ENCODE data around the gene TXNRD3. TPM values are rescaled to one million over a fixed set of nuclear protein-coding genes. Genes with fewer than 3 reads are reported as not detected.

The TXNRD3 gene
- total and polyA plus RNA-seq, 2 experiments from 2014 or later, result 8.7 to 11.7 TPM

DNA sequence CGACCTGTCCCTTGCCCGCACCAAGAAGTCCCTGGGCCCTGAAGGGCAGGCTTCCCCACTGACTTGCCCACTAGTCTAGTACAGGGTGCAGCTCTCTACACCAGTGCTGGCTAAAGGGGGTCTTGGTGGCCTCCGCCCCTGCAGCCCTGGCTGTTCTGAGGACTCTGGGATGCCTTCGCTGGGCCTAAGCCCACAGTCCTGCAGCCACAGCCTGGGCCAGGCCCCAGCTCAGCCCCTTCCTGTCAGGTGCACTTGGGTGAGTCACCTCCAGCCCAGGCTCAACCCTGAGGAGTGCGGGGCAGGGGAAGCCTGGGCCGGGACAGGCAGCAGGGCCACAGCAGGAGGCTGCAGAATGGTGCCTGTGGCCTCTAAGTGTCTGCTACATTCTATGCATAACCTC lies 97.2 kb downstream of the TXNRD3 start:
- no peak for DNase-seq (ENCODE audit: low read depth in 1 of 2, low spot score in 1 of 2)
- no peaks in the 10 kb centered on the region for H3K27me3 ChIP-seq
- H3K4me3 ChIP-seq, result no peak overlapping the region
- no peak overlapping the region for H3K27ac ChIP-seq
- H3K4me1 ChIP-seq (ENCODE audit: low read depth), result no peaks in the 10 kb centered on the region
- no peaks in the 10 kb centered on the region for H3K36me3 ChIP-seq
- TF ChIP-seq, protein P1, sequence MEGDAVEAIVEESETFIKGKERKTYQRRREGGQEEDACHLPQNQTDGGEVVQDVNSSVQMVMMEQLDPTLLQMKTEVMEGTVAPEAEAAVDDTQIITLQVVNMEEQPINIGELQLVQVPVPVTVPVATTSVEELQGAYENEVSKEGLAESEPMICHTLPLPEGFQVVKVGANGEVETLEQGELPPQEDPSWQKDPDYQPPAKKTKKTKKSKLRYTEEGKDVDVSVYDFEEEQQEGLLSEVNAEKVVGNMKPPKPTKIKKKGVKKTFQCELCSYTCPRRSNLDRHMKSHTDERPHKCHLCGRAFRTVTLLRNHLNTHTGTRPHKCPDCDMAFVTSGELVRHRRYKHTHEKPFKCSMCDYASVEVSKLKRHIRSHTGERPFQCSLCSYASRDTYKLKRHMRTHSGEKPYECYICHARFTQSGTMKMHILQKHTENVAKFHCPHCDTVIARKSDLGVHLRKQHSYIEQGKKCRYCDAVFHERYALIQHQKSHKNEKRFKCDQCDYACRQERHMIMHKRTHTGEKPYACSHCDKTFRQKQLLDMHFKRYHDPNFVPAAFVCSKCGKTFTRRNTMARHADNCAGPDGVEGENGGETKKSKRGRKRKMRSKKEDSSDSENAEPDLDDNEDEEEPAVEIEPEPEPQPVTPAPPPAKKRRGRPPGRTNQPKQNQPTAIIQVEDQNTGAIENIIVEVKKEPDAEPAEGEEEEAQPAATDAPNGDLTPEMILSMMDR (IDR thresholded peaks at IDR 0.05; ENCODE audit: low read depth, low read length), result no peak
- no peaks in the 10 kb centered on the region for H3K9me3 ChIP-seq (ENCODE audit: low read depth)

DNA sequence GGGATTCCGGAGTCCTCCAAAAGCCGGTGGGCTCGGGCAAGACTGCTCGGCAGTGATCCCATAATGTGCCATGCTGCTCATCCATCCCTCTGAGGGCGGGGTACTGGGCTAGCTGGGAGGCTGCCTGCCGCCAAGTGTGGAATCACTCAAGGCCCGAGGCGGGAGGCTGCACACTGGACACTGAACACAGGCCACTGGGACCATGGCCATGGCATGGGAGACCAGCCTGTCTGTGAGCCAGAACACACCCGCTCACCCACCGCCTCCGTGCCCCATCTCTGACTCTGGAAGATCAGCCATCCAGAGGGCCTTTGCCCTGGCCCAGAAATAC lies 97.5 kb downstream of the TXNRD3 start:
- Histone ChIP-seq H3K4me3 (no peak overlapping the region), H3K36me3 (no peaks in the 10 kb centered on the region), H3K27ac (no peak overlapping the region), H3K4me1 (ENCODE audit: low read depth) (no peaks in the 10 kb centered on the region), H3K9me3 (ENCODE audit: low read depth) (no peaks in the 10 kb centered on the region), H3K27me3 (no peaks in the 10 kb centered on the region)
- TF ChIP-seq, protein P1 (IDR thresholded peaks at IDR 0.05; ENCODE audit: low read depth, low read length), result no peak
- no peak for DNase-seq (ENCODE audit: low read depth in 1 of 2, low spot score in 1 of 2)

Other genes with a start within 250 kb of the TXNRD3 start
- gene ZXDC, start 179.2 kb downstream of the TXNRD3 start, total RNA-seq, result 34.3 and 56.3 TPM in 2 replicates
- 40.4 and 46.3 TPM in 2 replicates for gene ZXDC, start 179.2 kb downstream of the TXNRD3 start, polyA plus RNA-seq
- not detected in 2 replicates for gene UROC1, start 137.4 kb downstream of the TXNRD3 start, total RNA-seq
- not detected in 2 replicates for gene UROC1, start 137.4 kb downstream of the TXNRD3 start, polyA plus RNA-seq
- gene CHST13, start 131.0 kb downstream of the TXNRD3 start, total RNA-seq, result 0.67 and 0.89 TPM in 2 replicates
- 1.8 and 1.9 TPM in 2 replicates for gene CHST13, start 131.0 kb downstream of the TXNRD3 start, polyA plus RNA-seq
- gene C3orf22, start 96.2 kb downstream of the TXNRD3 start, total RNA-seq, result not detected in 2 replicates
- gene C3orf22, start 96.2 kb downstream of the TXNRD3 start, polyA plus RNA-seq, result not detected in 2 replicates
- 76.0 and 80.1 TPM in 2 replicates for gene CHCHD6, start 49.1 kb upstream of the TXNRD3 start, total RNA-seq
- gene CHCHD6, start 49.1 kb upstream of the TXNRD3 start, polyA plus RNA-seq, result 94.9 and 102 TPM in 2 replicates

All from cardiac muscle cell (in vitro differentiated cells and primary cell).